ENCODE measurements around the gene CLDN10.

DNA sequence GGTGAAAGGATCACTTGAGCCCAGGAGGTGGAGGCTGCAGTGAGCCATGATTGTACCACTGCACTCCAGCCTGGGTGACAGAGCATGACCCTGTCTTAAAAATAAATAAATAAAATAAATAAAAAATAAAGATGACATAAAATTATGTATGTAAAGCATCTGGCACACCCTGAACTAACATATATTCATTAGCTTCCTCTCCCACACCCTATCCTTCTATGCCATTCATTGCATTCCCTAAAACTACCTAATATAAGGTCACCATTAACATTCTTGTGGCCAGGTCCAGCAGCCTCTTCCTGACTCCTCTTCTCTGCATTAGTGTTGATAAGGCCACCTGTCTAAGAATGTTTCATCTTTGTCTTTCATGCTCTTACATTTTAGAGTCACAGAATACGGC, 44.5 kb upstream of the CLDN10 start:
- TF ChIP-seq POLR2AphosphoS5 (IDR thresholded peaks at IDR 0.05; ENCODE audit: low read depth, low read length) (no peak), POLR2A (IDR thresholded peaks at IDR 0.05; ENCODE audit: low read depth, low read length) (no peak)

All from GM12892 (cell line).